ENCODE data around the gene CRTC3.
"Not testable (repeated sequence)": the region's sequence is repeated elsewhere in the genome, so short reads cannot be mapped to it uniquely, and the experiment has no call there.

CRTC3 gene

GRCh38 chr15:90629217-90629616, 99.5 kb downstream of the CRTC3 start:
- no peak for FAIRE-seq

- FAIRE-seq: no peak
These were observed 103.6 kb downstream of the CRTC3 start for GRCh38 chr15:90633360-90633759.

GRCh38 chr15:90636993-90637392, 107.3 kb downstream of the CRTC3 start:
- not testable (repeated sequence) for FAIRE-seq

GRCh38 chr15:90637693-90638092, 108.0 kb downstream of the CRTC3 start:
- FAIRE-seq: no peak

GRCh38 chr15:90638201-90638691, 108.5 kb downstream of the CRTC3 start:
- no peak for FAIRE-seq

- no peak for FAIRE-seq
These were observed 109.2 kb downstream of the CRTC3 start for GRCh38 chr15:90638963-90639362.

GRCh38 chr15:90640862-90641261, 111.1 kb downstream of the CRTC3 start:
- no peak for FAIRE-seq

- FAIRE-seq: no peak
These were observed 112.1 kb downstream of the CRTC3 start for GRCh38 chr15:90641581-90642463.

- no peak for FAIRE-seq
These were observed 113.0 kb downstream of the CRTC3 start for GRCh38 chr15:90642464-90643300.

- FAIRE-seq: no peak
These were observed 113.5 kb downstream of the CRTC3 start for GRCh38 chr15:90643301-90643632.

- FAIRE-seq: no peak
These were observed 114.8 kb downstream of the CRTC3 start for GRCh38 chr15:90644526-90644925.

GRCh38 chr15:90644952-90645725, 115.4 kb downstream of the CRTC3 start:
- FAIRE-seq: no peak

GRCh38 chr15:90645873-90646575, 116.3 kb downstream of the CRTC3 start:
- FAIRE-seq: no peak

- no peak for FAIRE-seq
These were observed 117.1 kb downstream of the CRTC3 start for GRCh38 chr15:90646662-90647305.

- no peak for FAIRE-seq
These were observed 117.6 kb downstream of the CRTC3 start for GRCh38 chr15:90647326-90647725.

- FAIRE-seq: no peak
These were observed 118.7 kb downstream of the CRTC3 start for GRCh38 chr15:90648137-90649070.

- FAIRE-seq: no peak
These were observed 120.6 kb downstream of the CRTC3 start for GRCh38 chr15:90650117-90650955.

- no peak for FAIRE-seq
These were observed 121.4 kb downstream of the CRTC3 start for GRCh38 chr15:90650956-90651689.
